Liver (tissue), 3 donors: Measurements from ENCODE around the gene CBFA2T3.

Experiments
- ATF3 ChIP-seq: IDR thresholded peaks from 2 replicates; pipeline ENCODE4 v1.6.1; 2016; ENCODE audit warnings: antibody characterized with exemption
- CTCF ChIP-seq: fragments of 150-350 bp; IDR thresholded peaks from 2 replicates; pipeline ENCODE4 v1.5.1; 2017; ENCODE audit warnings: improper control_type of control experiment, low read depth, low read length; ENCODE audit not compliant: missing input control
- FOXA1 ChIP-seq: IDR thresholded peaks from 2 replicates; pipeline ENCODE4 v1.6.1; 2016; ENCODE audit warnings: antibody characterized with exemption
- GABPA ChIP-seq, 2 donors: IDR thresholded peaks in 1 of 2; conservative IDR thresholded peaks in 1 of 2; 2 replicates each; pipeline ENCODE4 v1.6.1; 2016; ENCODE audit warnings: antibody characterized with exemption in 2 of 2, mild to moderate bottlenecking in 1 of 2, moderate library complexity in 1 of 2
- JUND ChIP-seq, 2 donors: IDR thresholded peaks; 2 replicates each; pipeline ENCODE4 v1.6.1; 2016; ENCODE audit warnings: antibody characterized with exemption in 2 of 2
- RAD21 ChIP-seq, 2 donors: IDR thresholded peaks; 2 replicates each; pipeline ENCODE4 v1.6.1; 2016; ENCODE audit warnings: antibody characterized with exemption in 2 of 2, mild to moderate bottlenecking in 2 of 2
- REST ChIP-seq: IDR thresholded peaks from 2 replicates; pipeline ENCODE4 v1.6.1; 2016; ENCODE audit warnings: antibody characterized with exemption, mild to moderate bottlenecking
- ZBTB33 ChIP-seq: IDR thresholded peaks from 2 replicates; pipeline ENCODE4 v1.6.1; 2016; ENCODE audit warnings: antibody characterized with exemption
- donor health status: healthy.
- donor health status: healthy.

- TF ChIP-seq JUND (IDR thresholded peaks at IDR 0.05): no peak
- TF ChIP-seq GABPA (IDR thresholded peaks at IDR 0.05 in 1 of 2, conservative IDR thresholded peaks at IDR 0.05 in 1 of 2): no peak
- no peak for TF ChIP-seq CTCF
- no peak for TF ChIP-seq RAD21 (IDR thresholded peaks at IDR 0.05)
- no peak for TF ChIP-seq ATF3
- TF ChIP-seq REST: no peak
- TF ChIP-seq ZBTB33: no peak
- TF ChIP-seq FOXA1: no peak
These were observed 42.5 kb upstream of the CBFA2T3 start for GRCh38 chr16:89019511-89019910.
